Lung (tissue), 12 donors: ENCODE data around the gene ID4. TPM values are rescaled to one million over a fixed set of nuclear protein-coding genes. Genes with fewer than 3 reads are reported as not detected.

Source experiments
- ATAC-seq: fragments of 200-7000 bp; cut with Tn5 transposase; one replicate; pipeline ENCODE4 v1.9.1; 2020; ENCODE audit warnings: moderate number of reproducible peaks; ENCODE audit not compliant: insufficient read depth, low FRiP score
- DNase-seq, 3 donors: peaks; one replicate each; pipeline ENCODE4 v3.0.0-alpha.2; 2013 to 2017
- H3K27ac ChIP-seq, 2 donors: one replicate each; pipeline ENCODE4 v1.5.1; 2013; ENCODE audit warnings: mild to moderate bottlenecking in 2 of 2, moderate library complexity in 2 of 2, control low read depth in 1 of 2, inconsistent platforms in 1 of 2, low read depth in 1 of 2, low read length in 1 of 2
- H3K27me3 ChIP-seq, 3 donors: one replicate each; pipeline ENCODE4 v1.5.1; 2013; ENCODE audit warnings: low read length in 2 of 3; ENCODE audit not compliant: control insufficient read depth in 3 of 3, insufficient read depth in 3 of 3
- H3K36me3 ChIP-seq, 4 donors: one replicate each; pipeline ENCODE4 v1.5.1; 2013; ENCODE audit warnings: low read length in 4 of 4, mild to moderate bottlenecking in 1 of 4, moderate library complexity in 1 of 4; ENCODE audit not compliant: control insufficient read depth in 4 of 4, insufficient read depth in 4 of 4
- H3K4me1 ChIP-seq, 5 donors: one replicate each; pipeline ENCODE4 v1.5.1; 2013; ENCODE audit warnings: low read length in 5 of 5, mild to moderate bottlenecking in 2 of 5, moderate library complexity in 1 of 5; ENCODE audit not compliant: control insufficient read depth in 5 of 5, insufficient read depth in 5 of 5
- H3K4me3 ChIP-seq: one replicate; pipeline ENCODE4 v1.5.1; 2013; ENCODE audit warnings: mild to moderate bottlenecking, control low read depth, moderate library complexity
- H3K9ac ChIP-seq, 2 donors: one replicate each; pipeline ENCODE4 v1.5.1; 2013; ENCODE audit warnings: low read length in 2 of 2, control low read depth in 1 of 2; ENCODE audit not compliant: insufficient read depth in 1 of 2
- H3K9me3 ChIP-seq, 4 donors: one replicate each; pipeline ENCODE4 v1.5.1; 2013; ENCODE audit warnings: low read length in 3 of 4, mild to moderate bottlenecking in 1 of 4, moderate library complexity in 1 of 4; ENCODE audit not compliant: control insufficient read depth in 4 of 4, insufficient read depth in 3 of 4
- WGBS, 2 donors: extraction: QIAGEN DNeasy Blood & Tissue Kit; methylation state at CpG; one replicate each; pipeline ENCODE4 v1.1.7; 2013; 5-methylcytosine and 5-hydroxymethylcytosine counted together
- polyA plus RNA-seq, 2 donors: library from polyadenylated mRNA; stranded (reverse); fragments of 200-250 nt; gene quantifications; one replicate each; pipeline ENCODE4 v1.2.1, GENCODE V29; 2013
- total RNA-seq, 2 donors: library from RNA; depleted of rRNA in 1 of 2; stranded (reverse); fragments of >200 nt in 1 of 2; gene quantifications; one replicate each; pipeline ENCODE4 v1.2.1, GENCODE V29; 2014 to 2021
- TF ChIP-seq, protein P1 (sequence below): IDR thresholded peaks from 2 replicates; pipeline ENCODE4 v1.5.1; 2012; ENCODE audit warnings: mild to moderate bottlenecking; ENCODE audit errors: control extremely low read depth, extremely low read depth
- donor health status: control.
- donor health status: control.
- donor health status: Bipolar disorder and iron deficiency.
- donor health status: healthy.
- donor health status: DM: yes; HTN: yes; CAD: no.

Gene ID4
- total and polyA plus RNA-seq, 4 donors: 23.9 to 66.5 (median 39.2) TPM

DNA sequence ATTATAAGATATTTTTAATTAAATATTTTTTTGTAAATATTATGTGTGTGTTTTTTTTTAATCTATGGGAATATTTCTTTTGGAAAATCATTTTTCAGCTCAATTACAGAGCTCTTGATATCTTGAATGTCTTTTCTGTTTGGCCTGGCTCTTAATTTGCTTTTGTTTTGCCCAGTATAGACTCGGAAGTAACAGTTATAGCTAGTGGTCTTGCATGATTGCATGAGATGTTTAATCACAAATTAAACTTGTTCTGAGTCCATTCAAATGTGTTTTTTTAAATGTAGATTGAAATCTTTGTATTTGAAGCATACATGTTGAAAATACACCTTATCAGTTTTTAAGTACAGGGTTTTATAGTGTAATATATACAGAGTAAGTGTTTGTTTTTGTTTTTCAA, 2.6 kb downstream of the ID4 start:
- H3K27ac ChIP-seq: no peak overlapping the region
- 38 to 59% methylated on average over 1 of the region's 1 CpG for WGBS, 2 donors
- peaks cover 0 to 5% (median 0%) of the 10 kb centered on the region in 4 donors for H3K36me3 ChIP-seq
- peaks cover 0 to 29% (median 17%) of the 10 kb centered on the region in 5 donors for H3K4me1 ChIP-seq
- peak in 2 of 3 donors; percentile 42 to 66 for DNase-seq
- no peaks in the 10 kb centered on the region for H3K27me3 ChIP-seq
- TF ChIP-seq, protein P1, sequence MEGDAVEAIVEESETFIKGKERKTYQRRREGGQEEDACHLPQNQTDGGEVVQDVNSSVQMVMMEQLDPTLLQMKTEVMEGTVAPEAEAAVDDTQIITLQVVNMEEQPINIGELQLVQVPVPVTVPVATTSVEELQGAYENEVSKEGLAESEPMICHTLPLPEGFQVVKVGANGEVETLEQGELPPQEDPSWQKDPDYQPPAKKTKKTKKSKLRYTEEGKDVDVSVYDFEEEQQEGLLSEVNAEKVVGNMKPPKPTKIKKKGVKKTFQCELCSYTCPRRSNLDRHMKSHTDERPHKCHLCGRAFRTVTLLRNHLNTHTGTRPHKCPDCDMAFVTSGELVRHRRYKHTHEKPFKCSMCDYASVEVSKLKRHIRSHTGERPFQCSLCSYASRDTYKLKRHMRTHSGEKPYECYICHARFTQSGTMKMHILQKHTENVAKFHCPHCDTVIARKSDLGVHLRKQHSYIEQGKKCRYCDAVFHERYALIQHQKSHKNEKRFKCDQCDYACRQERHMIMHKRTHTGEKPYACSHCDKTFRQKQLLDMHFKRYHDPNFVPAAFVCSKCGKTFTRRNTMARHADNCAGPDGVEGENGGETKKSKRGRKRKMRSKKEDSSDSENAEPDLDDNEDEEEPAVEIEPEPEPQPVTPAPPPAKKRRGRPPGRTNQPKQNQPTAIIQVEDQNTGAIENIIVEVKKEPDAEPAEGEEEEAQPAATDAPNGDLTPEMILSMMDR: no peak
- H3K9me3 ChIP-seq: peaks cover 0 to 6% (median 0%) of the 10 kb centered on the region in 4 donors
- ATAC-seq: no peak
- no peak overlapping the region for H3K9ac ChIP-seq
- no peak overlapping the region for H3K4me3 ChIP-seq

DNA sequence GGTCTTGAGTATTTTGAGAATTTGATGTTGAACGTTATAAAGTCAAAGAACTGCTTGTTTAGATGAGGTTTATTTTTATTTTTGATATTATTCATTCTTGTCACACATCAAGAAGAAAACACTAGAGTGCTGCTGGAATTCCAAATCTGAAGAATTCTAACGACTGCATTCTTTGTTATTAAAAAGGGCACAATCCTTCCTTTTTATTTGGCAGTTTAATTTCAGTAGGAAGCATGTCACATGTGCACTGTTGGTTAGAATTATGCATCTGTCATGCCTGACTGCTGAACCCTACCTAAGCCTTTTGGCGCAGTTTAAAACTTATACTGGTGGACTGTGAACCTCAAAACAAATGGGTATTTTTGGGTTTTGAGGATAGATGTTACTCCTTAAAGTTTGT, 4.0 kb downstream of the ID4 start:
- H3K9ac ChIP-seq: no peak overlapping the region
- no peak for DNase-seq
- WGBS, 2 donors: 45 to 53% methylated on average over 3 of the region's 3 CpGs

DNA sequence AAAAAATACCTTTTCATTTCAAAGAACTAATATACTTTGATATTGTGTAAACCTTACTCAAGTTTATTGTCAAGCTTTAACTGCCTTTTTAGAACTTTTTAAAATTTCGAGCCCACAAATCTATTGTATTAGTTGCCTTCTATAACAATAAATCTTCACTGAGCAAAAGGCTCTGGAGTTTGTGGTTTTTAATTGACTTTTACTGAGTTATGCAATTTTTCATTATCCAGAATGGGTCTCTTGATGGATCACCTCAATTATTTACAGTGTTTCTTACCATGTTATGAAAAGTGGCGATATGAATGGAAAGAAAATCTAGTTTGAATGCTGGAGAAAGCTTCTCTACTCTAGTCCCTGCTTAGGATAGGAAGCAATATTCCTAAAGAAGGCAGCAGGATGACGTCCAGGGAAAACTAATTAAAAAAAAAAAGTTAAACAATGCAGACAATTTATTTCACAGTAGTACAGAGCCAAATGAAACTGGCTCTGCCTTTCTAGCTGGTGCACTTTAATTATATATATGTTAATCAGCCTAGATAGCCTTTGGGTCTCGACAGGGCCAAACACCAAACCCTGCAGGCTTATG, 5.0 kb downstream of the ID4 start:
- peaks cover 0 to 5% (median 0%) of the 10 kb centered on the region in 4 donors for H3K36me3 ChIP-seq
- H3K4me3 ChIP-seq: no peak overlapping the region
- WGBS, 2 donors: 24 to 30% methylated on average over 4 of the region's 4 CpGs
- peaks cover 0 to 39% (median 23%) of the 10 kb centered on the region in 5 donors for H3K4me1 ChIP-seq
- ATAC-seq (no peak), DNase-seq (no peak)
- H3K9ac ChIP-seq: no peak overlapping the region
- no peak overlapping the region for H3K27ac ChIP-seq
- no peaks in the 10 kb centered on the region for H3K27me3 ChIP-seq
- TF ChIP-seq, protein P1: no peak
- peaks cover 0 to 2% (median 0%) of the 10 kb centered on the region in 4 donors for H3K9me3 ChIP-seq

More for the DNA sequence above, 4.0 kb downstream of the ID4 start:
- no peak for ATAC-seq
- TF ChIP-seq, protein P1: no peak
- Histone ChIP-seq H3K4me3 (no peak overlapping the region), H3K27ac (no peak overlapping the region), H3K9me3 (peaks cover 0 to 6% (median 0%) of the 10 kb centered on the region in 4 donors), H3K36me3 (peaks cover 0 to 5% (median 0%) of the 10 kb centered on the region in 4 donors), H3K4me1 (peaks cover 0 to 39% (median 23%) of the 10 kb centered on the region in 5 donors), H3K27me3 (no peaks in the 10 kb centered on the region)
